ENCODE data around the gene MST1.
"Not testable (repeated sequence)": the region's sequence is repeated elsewhere in the genome, so short reads cannot be mapped to it uniquely, and the experiment has no call there.

GRCh38 chr3:49695350-49696015 is 6.2 kb upstream of the MST1 start:
- TF ChIP-seq CTCF (IDR thresholded peaks at IDR 0.05; ENCODE audit: poor library complexity); EZH2phosphoT487 (IDR thresholded peaks at IDR 0.05; ENCODE audit: low read depth, severe bottlenecking, unreplicated experiment): not testable (repeated sequence)
